Trophoblast cell (in vitro differentiated cells and primary cell): Measurements from ENCODE around the gene ADAMTSL3.

Source experiments
- DNase-seq, 2 donors: peaks; one replicate each; pipeline ENCODE4 v3.0.0-alpha.2; 2016
- H2AFZ ChIP-seq: 2 replicates; pipeline ENCODE4 v1.6.1; 2013; ENCODE audit warnings: low read length, moderate library complexity, mild to moderate bottlenecking; ENCODE audit not compliant: insufficient read depth, poor library complexity
- H2AK5ac ChIP-seq: 2 replicates; pipeline ENCODE4 v1.6.1; 2013; ENCODE audit warnings: mild to moderate bottlenecking, low read length
- H2BK120ac ChIP-seq: 2 replicates; pipeline ENCODE4 v1.6.1; 2013; ENCODE audit warnings: low read length, mild to moderate bottlenecking, moderate library complexity; ENCODE audit not compliant: insufficient read depth, poor library complexity
- H2BK12ac ChIP-seq: 2 replicates; pipeline ENCODE4 v1.6.1; 2013; ENCODE audit warnings: mild to moderate bottlenecking, low read length, moderate library complexity
- H2BK5ac ChIP-seq: 2 replicates; pipeline ENCODE4 v1.6.1; 2013; ENCODE audit warnings: low read length, low read depth, moderate library complexity, mild to moderate bottlenecking; ENCODE audit not compliant: poor library complexity
- H3K14ac ChIP-seq: 2 replicates; pipeline ENCODE4 v1.6.1; 2013; ENCODE audit warnings: mild to moderate bottlenecking, low read length
- H3K18ac ChIP-seq: 2 replicates; pipeline ENCODE4 v1.6.1; 2013; ENCODE audit warnings: mild to moderate bottlenecking, low read length
- H3K23ac ChIP-seq: 2 replicates; pipeline ENCODE4 v1.6.1; 2013; ENCODE audit warnings: low read length
- H3K27ac ChIP-seq: 2 replicates; pipeline ENCODE4 v1.5.1; 2013; ENCODE audit warnings: low read depth, mild to moderate bottlenecking, inconsistent platforms, low read length, moderate library complexity
- H3K27me3 ChIP-seq: 2 replicates; pipeline ENCODE4 v1.6.1; 2013; ENCODE audit warnings: inconsistent platforms, mild to moderate bottlenecking, low read length, moderate library complexity; ENCODE audit not compliant: insufficient read depth
- H3K36me3 ChIP-seq, 2 experiments: 1 replicate in 1 of 2; 2 replicates in 1 of 2; pipeline ENCODE4 v1.6.1; 2013; ENCODE audit warnings: low read length in 2 of 2, mild to moderate bottlenecking in 2 of 2, moderate library complexity in 1 of 2; ENCODE audit not compliant: insufficient read depth in 2 of 2, control insufficient read depth in 1 of 2
- H3K4ac ChIP-seq: 2 replicates; pipeline ENCODE4 v1.6.1; 2013; ENCODE audit warnings: low read depth, mild to moderate bottlenecking, low read length, moderate library complexity
- H3K4me1 ChIP-seq, 2 experiments: 1 replicate in 1 of 2; 2 replicates in 1 of 2; pipeline ENCODE4 v1.6.1; 2013; ENCODE audit warnings: low read length in 2 of 2, mild to moderate bottlenecking in 2 of 2, moderate library complexity in 1 of 2; ENCODE audit not compliant: insufficient read depth in 2 of 2, control insufficient read depth in 1 of 2
- H3K4me2 ChIP-seq: 2 replicates; pipeline ENCODE4 v1.6.1; 2013; ENCODE audit warnings: inconsistent platforms, mild to moderate bottlenecking, low read length, moderate library complexity
- H3K4me3 ChIP-seq: 2 replicates; pipeline ENCODE4 v1.5.1; 2013; ENCODE audit warnings: mild to moderate bottlenecking, low read depth, low read length, inconsistent platforms
- H3K79me1 ChIP-seq: one replicate; pipeline ENCODE4 v1.6.1; 2013; ENCODE audit warnings: low read length
- H3K79me2 ChIP-seq: 2 replicates; pipeline ENCODE4 v1.6.1; 2013; ENCODE audit warnings: low read length, mild to moderate bottlenecking; ENCODE audit not compliant: control insufficient read depth, insufficient read depth, poor library complexity
- H3K9ac ChIP-seq: 2 replicates; pipeline ENCODE4 v1.6.1; 2013; ENCODE audit warnings: mild to moderate bottlenecking, low read length
- H3K9me3 ChIP-seq: 2 replicates; pipeline ENCODE4 v1.6.1; 2013; ENCODE audit warnings: low read depth, mild to moderate bottlenecking, control low read depth, inconsistent platforms, low read length; ENCODE audit not compliant: insufficient read depth
- H4K12ac ChIP-seq: 2 replicates; pipeline ENCODE4 v1.6.1; 2013; ENCODE audit warnings: low read depth, mild to moderate bottlenecking, low read length, moderate library complexity
- H4K8ac ChIP-seq: 2 replicates; pipeline ENCODE4 v1.6.1; 2013; ENCODE audit warnings: low read depth, mild to moderate bottlenecking, low read length, moderate library complexity
- H4K91ac ChIP-seq: one replicate; pipeline ENCODE4 v1.6.1; 2013; ENCODE audit warnings: low read depth, mild to moderate bottlenecking, low read length, moderate library complexity
- WGBS: extraction: QIAGEN DNeasy Blood & Tissue Kit; methylation state at CpG from one replicate; pipeline ENCODE4 v1.1.7; 2013; ENCODE audit warnings: missing lambda C conversion rate; ENCODE audit not compliant: insufficient read length, insufficient coverage; ENCODE audit errors: extremely low coverage; 5-methylcytosine and 5-hydroxymethylcytosine counted together

ADAMTSL3 gene

DNA sequence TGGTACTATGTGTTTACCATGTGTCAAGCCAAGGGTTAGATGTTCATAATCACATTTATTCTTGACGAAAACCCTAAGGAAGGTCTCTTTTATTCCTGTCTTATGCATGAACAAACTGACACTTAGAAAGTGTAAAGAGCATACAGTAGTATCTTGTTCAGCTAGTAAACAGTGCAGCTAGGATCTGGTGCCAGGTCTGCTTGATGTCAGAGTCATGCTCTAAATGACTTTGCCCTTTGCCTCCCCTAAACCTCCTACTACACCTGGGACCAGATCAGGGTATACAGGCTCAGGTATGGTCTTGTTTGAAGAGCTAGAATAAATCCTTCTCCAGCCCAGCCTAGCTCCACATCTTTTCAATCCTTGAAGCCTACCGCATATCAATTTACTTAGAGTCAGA, 232.4 kb downstream of the ADAMTSL3 start:
- Histone ChIP-seq H3K9ac (no peak overlapping the region), H2BK12ac (no peak overlapping the region), H3K23ac (no peak overlapping the region), H3K4ac (no peak overlapping the region), H2BK120ac (no peak overlapping the region), H3K14ac (no peak overlapping the region), H3K4me2 (no peak overlapping the region), H3K9me3 (no peaks in the 10 kb centered on the region), H2AFZ (no peak overlapping the region), H2BK5ac (no peak overlapping the region), H4K91ac (no peak overlapping the region), H2AK5ac (no peak overlapping the region), H3K27me3 (no peaks in the 10 kb centered on the region), H3K36me3 (no peaks in the 10 kb centered on the region), H3K18ac (no peak overlapping the region), H4K8ac (no peak overlapping the region), H3K79me2 (no peaks in the 10 kb centered on the region), H3K4me3 (no peak overlapping the region), H3K4me1 (no peaks in the 10 kb centered on the region), H3K27ac (no peak overlapping the region), H3K79me1 (no peaks in the 10 kb centered on the region), H4K12ac (no peak overlapping the region)
- WGBS, result no CpG with 5 or more reads among the region's 2 CpGs
- no peak for DNase-seq

DNA sequence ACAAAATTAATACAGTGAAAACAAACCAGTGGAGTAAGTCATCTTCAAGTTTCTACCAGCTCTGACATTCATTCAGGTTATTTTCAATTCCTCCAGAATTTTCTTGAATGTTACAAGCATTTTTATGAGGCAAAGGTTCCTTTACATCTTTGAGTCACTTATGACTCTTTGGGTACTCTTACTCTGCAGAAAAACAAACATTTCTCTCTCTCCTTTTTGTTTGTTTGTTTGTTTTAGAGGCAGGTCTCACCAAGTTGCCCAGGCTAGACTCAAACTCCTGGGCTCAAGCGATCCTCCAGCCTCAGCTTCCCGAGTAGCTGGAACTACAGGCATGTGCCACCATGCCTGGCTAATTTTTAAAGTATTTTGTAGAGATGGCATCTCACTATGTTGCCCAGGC, 233.5 kb downstream of the ADAMTSL3 start:
- no CpG with 5 or more reads among the region's 2 CpGs for WGBS
- no peak overlapping the region for H3K18ac ChIP-seq
- no peak for DNase-seq
- H3K4me1 ChIP-seq, result no peaks in the 10 kb centered on the region
- H2AFZ ChIP-seq, result no peak overlapping the region
- H2BK120ac ChIP-seq, result no peak overlapping the region
- no peak overlapping the region for H3K23ac ChIP-seq
- no peak overlapping the region for H2AK5ac ChIP-seq
- H2BK12ac ChIP-seq, result no peak overlapping the region
- no peak overlapping the region for H3K4me3 ChIP-seq
- H3K9me3 ChIP-seq, result no peaks in the 10 kb centered on the region
- H3K27ac ChIP-seq, result no peak overlapping the region
- H3K79me2 ChIP-seq, result no peaks in the 10 kb centered on the region
- H4K8ac ChIP-seq, result no peak overlapping the region
- H3K27me3 ChIP-seq, result no peaks in the 10 kb centered on the region
- H3K4me2 ChIP-seq, result no peak overlapping the region
- H3K14ac ChIP-seq, result no peak overlapping the region
- no peak overlapping the region for H4K91ac ChIP-seq
- H3K79me1 ChIP-seq, result no peaks in the 10 kb centered on the region
- no peak overlapping the region for H2BK5ac ChIP-seq
- no peak overlapping the region for H3K4ac ChIP-seq
- no peaks in the 10 kb centered on the region for H3K36me3 ChIP-seq
- H3K9ac ChIP-seq, result no peak overlapping the region
- H4K12ac ChIP-seq, result no peak overlapping the region

DNA sequence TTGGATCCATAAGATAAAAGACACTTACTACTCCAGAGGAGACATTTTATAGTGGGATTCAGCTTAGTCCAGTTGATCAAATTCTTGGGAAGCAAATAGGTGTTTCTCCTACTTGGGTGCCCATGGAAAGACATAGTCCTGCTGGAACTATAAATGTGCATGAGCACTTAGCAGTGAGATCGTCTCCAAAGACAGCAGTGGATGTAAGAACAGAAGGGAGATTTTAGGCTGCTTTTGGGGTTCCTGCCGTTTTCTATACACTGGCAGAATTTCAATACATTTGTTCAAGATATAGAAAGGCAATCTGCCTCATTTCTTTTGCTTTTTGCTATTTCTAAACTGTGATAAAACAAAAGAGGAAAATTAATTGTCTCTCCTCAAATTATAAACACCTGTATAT, 234.0 kb downstream of the ADAMTSL3 start:
- Histone ChIP-seq H2AK5ac (no peak overlapping the region), H3K36me3 (no peaks in the 10 kb centered on the region), H3K27ac (no peak overlapping the region), H4K91ac (no peak overlapping the region), H4K8ac (no peak overlapping the region), H3K14ac (no peak overlapping the region), H3K4me3 (no peak overlapping the region), H3K79me1 (no peaks in the 10 kb centered on the region), H3K4me1 (no peaks in the 10 kb centered on the region), H2BK5ac (no peak overlapping the region), H3K9ac (no peak overlapping the region), H2AFZ (no peak overlapping the region), H3K23ac (no peak overlapping the region), H3K9me3 (no peaks in the 10 kb centered on the region), H2BK12ac (no peak overlapping the region), H3K18ac (no peak overlapping the region), H3K79me2 (no peaks in the 10 kb centered on the region), H3K4me2 (no peak overlapping the region), H4K12ac (no peak overlapping the region), H3K4ac (no peak overlapping the region), H2BK120ac (no peak overlapping the region), H3K27me3 (no peaks in the 10 kb centered on the region)
- DNase-seq, result no peak
- WGBS, result no CpG with 5 or more reads among the region's 2 CpGs

DNA sequence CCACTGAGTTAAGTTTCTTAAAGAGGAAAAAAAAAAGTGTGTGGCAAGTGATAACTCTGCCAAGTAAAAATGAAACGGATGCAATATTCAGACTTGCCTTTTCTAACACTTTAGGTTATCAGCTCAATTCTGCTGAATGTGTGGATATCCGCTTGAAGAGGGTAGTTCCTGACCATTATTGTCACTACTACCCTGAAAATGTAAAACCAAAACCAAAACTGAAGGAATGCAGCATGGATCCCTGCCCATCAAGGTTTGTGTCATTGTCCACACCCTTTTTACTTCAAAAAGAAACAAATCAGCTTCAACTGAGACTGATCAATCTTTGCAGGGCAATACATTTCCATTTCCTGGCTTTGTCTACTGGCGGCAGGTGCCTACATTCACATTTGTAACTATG, 236.1 kb downstream of the ADAMTSL3 start:
- H4K12ac ChIP-seq, result no peak overlapping the region

More for the DNA sequence above, 236.1 kb downstream of the ADAMTSL3 start:
- DNase-seq, result no peak
- Histone ChIP-seq H4K91ac (no peak overlapping the region), H4K8ac (no peak overlapping the region), H3K14ac (no peak overlapping the region), H3K27ac (no peak overlapping the region), H3K18ac (no peak overlapping the region), H3K36me3 (no peaks in the 10 kb centered on the region), H2AFZ (no peak overlapping the region), H2BK120ac (no peak overlapping the region), H2AK5ac (no peak overlapping the region), H3K27me3 (no peaks in the 10 kb centered on the region), H3K9me3 (no peaks in the 10 kb centered on the region), H3K4ac (no peak overlapping the region), H3K4me1 (no peaks in the 10 kb centered on the region), H3K79me1 (no peaks in the 10 kb centered on the region), H2BK5ac (no peak overlapping the region), H3K4me2 (no peak overlapping the region), H2BK12ac (no peak overlapping the region), H3K23ac (no peak overlapping the region), H3K4me3 (no peak overlapping the region), H3K9ac (no peak overlapping the region), H3K79me2 (no peaks in the 10 kb centered on the region)
- no CpG with 5 or more reads among the region's 3 CpGs for WGBS
